ENCODE data around the gene CT45A7.
"Not testable (repeated sequence)": the region's sequence is repeated elsewhere in the genome, so short reads cannot be mapped to it uniquely, and the experiment has no call there.

Gene CT45A7, protein sequence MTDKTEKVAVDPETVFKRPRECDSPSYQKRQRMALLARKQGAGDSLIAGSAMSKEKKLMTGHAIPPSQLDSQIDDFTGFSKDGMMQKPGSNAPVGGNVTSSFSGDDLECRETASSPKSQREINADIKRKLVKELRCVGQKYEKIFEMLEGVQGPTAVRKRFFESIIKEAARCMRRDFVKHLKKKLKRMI

DNA sequence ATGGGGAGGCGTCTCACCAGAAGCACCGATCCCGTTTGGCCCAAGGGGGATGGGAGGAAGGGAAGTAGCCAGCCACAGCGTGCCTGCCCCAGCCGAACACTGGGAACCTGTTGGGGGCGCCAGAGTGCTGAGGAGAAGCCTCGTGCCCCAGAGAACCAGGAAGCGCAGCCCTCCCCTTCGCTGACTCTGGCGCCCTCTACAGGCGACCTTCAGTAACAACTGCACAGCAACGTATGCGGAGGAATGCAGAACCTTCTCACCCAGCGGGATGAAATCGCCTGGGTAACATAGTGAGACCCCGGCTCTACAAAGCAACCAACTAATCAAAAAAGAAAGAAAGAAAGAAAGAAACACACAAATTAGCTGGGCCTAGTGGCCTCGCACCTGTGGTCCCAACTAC is at the start of gene CT45A7:
CT45A7 (minus strand) TSS at position 101 of the 400 bp plus-strand sequence. CDS start 3,747 bp downstream, outside the sequence.
- DNase-seq; H3K9me3 ChIP-seq (ENCODE audit: severe bottlenecking); H3K4me3 ChIP-seq (ENCODE audit: low read depth, low read length); H3K27me3 ChIP-seq (ENCODE audit: insufficient read depth, low read depth, severe bottlenecking); H3K36me3 ChIP-seq; H3K27ac ChIP-seq: not testable (repeated sequence)

DNA sequence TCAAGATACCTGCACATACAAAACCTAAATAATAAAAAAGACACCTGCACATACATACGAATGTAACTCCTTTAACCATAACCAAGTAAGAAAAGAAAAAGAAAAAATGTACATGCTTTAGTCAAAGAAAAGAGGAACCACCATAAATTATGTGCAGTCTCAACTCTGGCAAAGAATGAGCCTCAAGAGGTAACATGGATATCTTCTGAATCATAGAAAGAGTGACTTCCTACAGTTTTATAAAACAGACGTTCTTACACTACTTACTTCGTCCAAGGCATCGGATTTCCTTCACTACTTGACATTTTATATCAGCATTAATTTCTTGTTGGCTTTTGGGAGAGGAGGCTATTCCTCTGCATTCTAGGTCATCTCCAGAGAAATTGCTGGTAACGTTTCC is 45.7 kb upstream of the CT45A7 start:
- H3K4me3 ChIP-seq (ENCODE audit: low read depth, low read length); DNase-seq; H3K9me3 ChIP-seq (ENCODE audit: severe bottlenecking); H3K36me3 ChIP-seq; H3K27ac ChIP-seq; H3K27me3 ChIP-seq (ENCODE audit: insufficient read depth, low read depth, severe bottlenecking): not testable (repeated sequence)

DNA sequence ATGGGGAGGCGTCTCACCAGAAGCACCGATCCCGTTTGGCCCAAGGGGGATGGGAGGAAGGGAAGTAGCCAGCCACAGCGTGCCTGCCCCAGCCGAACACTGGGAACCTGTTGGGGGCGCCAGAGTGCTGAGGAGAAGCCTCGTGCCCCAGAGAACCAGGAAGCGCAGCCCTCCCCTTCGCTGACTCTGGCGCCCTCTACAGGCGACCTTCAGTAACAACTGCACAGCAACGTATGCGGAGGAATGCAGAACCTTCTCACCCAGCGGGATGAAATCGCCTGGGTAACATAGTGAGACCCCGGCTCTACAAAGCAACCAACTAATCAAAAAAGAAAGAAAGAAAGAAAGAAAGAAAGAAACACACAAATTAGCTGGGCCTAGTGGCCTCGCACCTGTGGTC is 34.6 kb upstream of the CT45A7 start, which contains the start of gene CT45A9:
CT45A9 (minus strand) TSS at position 101 of the 400 bp plus-strand sequence. CDS start 3,751 bp downstream, outside the sequence.
- DNase-seq; H3K4me3 ChIP-seq (ENCODE audit: low read depth, low read length); H3K27ac ChIP-seq; H3K9me3 ChIP-seq (ENCODE audit: severe bottlenecking); H3K27me3 ChIP-seq (ENCODE audit: insufficient read depth, low read depth, severe bottlenecking); H3K36me3 ChIP-seq: not testable (repeated sequence)

DNA sequence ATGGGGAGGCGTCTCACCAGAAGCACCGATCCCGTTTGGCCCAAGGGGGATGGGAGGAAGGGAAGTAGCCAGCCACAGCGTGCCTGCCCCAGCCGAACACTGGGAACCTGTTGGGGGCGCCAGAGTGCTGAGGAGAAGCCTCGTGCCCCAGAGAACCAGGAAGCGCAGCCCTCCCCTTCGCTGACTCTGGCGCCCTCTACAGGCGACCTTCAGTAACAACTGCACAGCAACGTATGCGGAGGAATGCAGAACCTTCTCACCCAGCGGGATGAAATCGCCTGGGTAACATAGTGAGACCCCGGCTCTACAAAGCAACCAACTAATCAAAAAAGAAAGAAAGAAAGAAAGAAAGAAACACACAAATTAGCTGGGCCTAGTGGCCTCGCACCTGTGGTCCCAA is 17.4 kb upstream of the CT45A7 start, which contains the start of gene CT45A8:
CT45A8 (minus strand) TSS at position 101 of the 400 bp plus-strand sequence. CDS start 3,755 bp downstream, outside the sequence.
- not testable (repeated sequence) for H3K4me3 ChIP-seq (ENCODE audit: low read depth, low read length); H3K27ac ChIP-seq; H3K27me3 ChIP-seq (ENCODE audit: insufficient read depth, low read depth, severe bottlenecking); H3K36me3 ChIP-seq; H3K9me3 ChIP-seq (ENCODE audit: severe bottlenecking); DNase-seq

DNA sequence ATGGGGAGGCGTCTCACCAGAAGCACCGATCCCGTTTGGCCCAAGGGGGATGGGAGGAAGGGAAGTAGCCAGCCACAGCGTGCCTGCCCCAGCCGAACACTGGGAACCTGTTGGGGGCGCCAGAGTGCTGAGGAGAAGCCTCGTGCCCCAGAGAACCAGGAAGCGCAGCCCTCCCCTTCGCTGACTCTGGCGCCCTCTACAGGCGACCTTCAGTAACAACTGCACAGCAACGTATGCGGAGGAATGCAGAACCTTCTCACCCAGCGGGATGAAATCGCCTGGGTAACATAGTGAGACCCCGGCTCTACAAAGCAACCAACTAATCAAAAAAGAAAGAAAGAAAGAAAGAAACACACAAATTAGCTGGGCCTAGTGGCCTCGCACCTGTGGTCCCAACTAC is 17.2 kb downstream of the CT45A7 start, which contains the start of gene CT45A2:
CT45A2 (minus strand) TSS at position 101 of the 400 bp plus-strand sequence. CDS start 3,747 bp downstream, outside the sequence.
- not testable (repeated sequence) for H3K36me3 ChIP-seq; H3K9me3 ChIP-seq (ENCODE audit: severe bottlenecking); H3K27ac ChIP-seq; H3K27me3 ChIP-seq (ENCODE audit: insufficient read depth, low read depth, severe bottlenecking); H3K4me3 ChIP-seq (ENCODE audit: low read depth, low read length); DNase-seq

DNA sequence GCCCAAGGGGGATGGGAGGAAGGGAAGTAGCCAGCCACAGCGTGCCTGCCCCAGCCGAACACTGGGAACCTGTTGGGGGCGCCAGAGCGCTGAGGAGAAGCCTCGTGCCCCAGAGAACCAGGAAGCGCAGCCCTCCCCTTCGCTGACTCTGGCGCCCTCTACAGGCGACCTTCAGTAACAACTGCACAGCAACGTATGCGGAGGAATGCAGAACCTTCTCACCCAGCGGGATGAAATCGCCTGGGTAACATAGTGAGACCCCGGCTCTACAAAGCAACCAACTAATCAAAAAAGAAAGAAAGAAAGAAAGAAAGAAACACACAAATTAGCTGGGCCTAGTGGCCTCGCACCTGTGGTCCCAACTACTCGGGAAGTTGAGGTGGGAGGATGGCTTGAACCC is 34.4 kb downstream of the CT45A7 start, which contains the start of gene CT45A6:
CT45A6 (minus strand) TSS at position 101 of the 400 bp plus-strand sequence. CDS start 3,794 bp downstream, outside the sequence.
- H3K4me3 ChIP-seq (ENCODE audit: low read depth, low read length); H3K27ac ChIP-seq; H3K27me3 ChIP-seq (ENCODE audit: insufficient read depth, low read depth, severe bottlenecking); H3K36me3 ChIP-seq; H3K9me3 ChIP-seq (ENCODE audit: severe bottlenecking); DNase-seq: not testable (repeated sequence)

DNA sequence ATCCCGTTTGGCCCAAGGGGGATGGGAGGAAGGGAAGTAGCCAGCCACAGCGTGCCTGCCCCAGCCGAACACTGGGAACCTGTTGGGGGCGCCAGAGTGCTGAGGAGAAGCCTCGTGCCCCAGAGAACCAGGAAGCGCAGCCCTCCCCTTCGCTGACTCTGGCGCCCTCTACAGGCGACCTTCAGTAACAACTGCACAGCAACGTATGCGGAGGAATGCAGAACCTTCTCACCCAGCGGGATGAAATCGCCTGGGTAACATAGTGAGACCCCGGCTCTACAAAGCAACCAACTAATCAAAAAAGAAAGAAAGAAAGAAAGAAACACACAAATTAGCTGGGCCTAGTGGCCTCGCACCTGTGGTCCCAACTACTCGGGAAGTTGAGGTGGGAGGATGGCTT is 51.7 kb downstream of the CT45A7 start, which contains the start of gene CT45A5:
CT45A5 (minus strand) TSS at position 101 of the 400 bp plus-strand sequence. CDS start 3,774 bp downstream, outside the sequence.
- H3K9me3 ChIP-seq (ENCODE audit: severe bottlenecking); H3K36me3 ChIP-seq; DNase-seq; H3K27me3 ChIP-seq (ENCODE audit: insufficient read depth, low read depth, severe bottlenecking); H3K4me3 ChIP-seq (ENCODE audit: low read depth, low read length); H3K27ac ChIP-seq: not testable (repeated sequence)
